GM18511 (cell line): ENCODE results near the gene USP35.

Experiments used
- ATAC-seq: cut with Tn5 transposase; IDR thresholded peaks from one replicate; pipeline ENCODE4 v1.9.1; 2021; ENCODE audit warnings: mild to moderate bottlenecking, moderate library complexity; ENCODE audit not compliant: unreplicated experiment

USP35 gene

DNA sequence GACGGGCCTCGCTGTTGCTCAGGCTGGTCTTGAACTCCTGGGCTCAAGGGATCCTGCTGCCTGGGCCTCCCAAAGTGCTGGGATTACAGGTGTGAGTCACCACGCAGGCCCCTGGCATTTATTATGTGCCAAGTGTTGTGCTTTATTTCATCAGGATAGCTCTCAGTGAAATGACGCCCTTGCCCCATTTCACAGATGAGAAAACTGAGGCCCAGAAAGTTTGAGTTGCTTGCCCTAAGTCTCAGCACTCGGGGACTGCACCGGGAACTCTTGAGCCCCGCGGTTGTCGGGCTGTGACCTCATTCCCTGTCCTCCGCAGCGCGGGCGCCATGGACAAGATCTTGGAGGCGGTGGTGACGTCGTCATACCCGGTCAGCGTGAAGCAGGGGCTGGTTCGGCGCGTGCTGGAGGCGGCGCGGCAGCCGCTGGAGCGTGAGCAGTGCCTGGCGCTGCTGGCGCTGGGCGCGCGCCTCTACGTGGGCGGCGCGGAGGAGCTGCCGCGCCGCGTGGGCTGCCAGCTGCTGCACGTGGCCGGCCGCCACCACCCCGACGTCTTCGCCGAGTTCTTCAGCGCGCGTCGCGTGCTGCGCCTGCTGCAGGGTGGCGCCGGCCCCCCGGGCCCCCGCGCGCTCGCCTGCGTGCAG, 7.3 kb downstream of the USP35 start:
- no peak for ATAC-seq

- ATAC-seq = no peak
Measured at GRCh38 chr11:78196661-78197091, 8.0 kb downstream of the USP35 start.

GRCh38 chr11:78197816-78198215, 9.1 kb downstream of the USP35 start:
- no peak for ATAC-seq

DNA sequence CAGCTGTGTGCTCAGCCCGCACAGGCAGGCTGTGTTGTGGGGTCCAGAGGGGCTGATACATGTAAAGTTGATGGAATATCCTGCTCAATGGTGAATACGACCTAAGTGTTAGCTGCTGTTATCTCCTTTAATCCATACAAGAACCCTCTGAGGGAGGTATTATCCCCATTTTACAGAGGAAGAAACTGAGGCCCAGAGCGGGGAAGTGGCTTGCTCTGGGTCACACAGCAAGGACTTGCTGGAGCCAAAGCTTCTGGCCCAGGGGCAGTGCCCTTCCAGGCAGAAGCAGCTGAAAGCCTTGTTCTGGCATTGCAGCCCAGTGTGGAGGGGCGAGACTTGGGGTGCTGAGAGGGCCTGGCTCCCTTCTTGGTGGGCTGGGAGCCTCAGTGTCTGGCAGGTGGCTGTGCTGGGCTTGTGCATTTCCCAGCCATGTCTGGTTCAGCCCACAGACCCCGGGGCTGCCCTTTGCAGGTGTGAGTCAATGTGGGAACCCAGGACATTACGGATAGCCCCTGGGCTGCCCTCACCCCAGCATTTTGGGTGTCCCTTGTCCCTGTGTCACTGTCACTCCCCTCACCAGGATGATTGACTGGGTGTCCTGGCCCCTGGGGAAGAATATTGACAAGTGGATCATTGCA, 10.4 kb downstream of the USP35 start:
- no peak for ATAC-seq

DNA sequence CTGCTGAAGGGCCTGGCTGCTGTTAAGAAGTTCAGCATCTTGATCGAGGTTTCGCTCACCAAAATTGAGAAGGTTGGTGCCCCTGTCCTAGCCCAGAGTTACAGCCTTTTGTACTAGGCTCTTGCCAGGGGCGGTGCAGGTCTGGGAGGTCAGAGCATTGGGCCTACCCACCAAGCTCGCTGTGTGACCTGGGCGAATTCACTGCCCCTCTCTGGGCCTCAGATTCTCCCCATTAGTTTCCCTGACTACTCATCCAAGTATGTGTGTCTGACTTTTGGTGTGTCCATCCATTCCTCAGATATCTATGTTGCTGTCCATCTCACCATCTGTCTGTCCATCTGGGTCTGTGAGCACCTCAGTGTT, 10.9 kb downstream of the USP35 start:
- no peak for ATAC-seq

DNA sequence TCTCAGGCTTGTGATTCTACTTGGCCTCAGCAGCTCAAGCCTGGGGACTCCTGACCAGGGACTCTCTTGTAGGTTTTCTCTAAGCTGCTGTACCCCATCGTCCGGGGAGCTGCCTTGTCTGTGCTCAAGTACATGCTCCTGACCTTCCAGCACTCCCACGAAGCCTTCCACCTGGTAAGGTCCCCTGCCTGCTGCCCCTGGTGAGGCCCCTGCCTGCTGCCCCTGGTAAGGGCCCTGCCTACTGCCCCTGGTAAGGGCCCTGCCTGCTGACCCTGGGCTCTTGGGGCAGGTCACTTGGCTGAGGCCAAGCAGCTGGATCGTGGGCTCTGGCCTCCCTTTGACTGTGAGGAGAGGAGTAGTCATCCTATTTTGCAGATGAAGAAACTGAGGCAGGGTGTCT, 11.3 kb downstream of the USP35 start:
- ATAC-seq = no peak

GRCh38 chr11:78200553-78200952, 11.8 kb downstream of the USP35 start:
- ATAC-seq = no peak

GRCh38 chr11:78201096-78201818, 12.5 kb downstream of the USP35 start:
- ATAC-seq = no peak

DNA sequence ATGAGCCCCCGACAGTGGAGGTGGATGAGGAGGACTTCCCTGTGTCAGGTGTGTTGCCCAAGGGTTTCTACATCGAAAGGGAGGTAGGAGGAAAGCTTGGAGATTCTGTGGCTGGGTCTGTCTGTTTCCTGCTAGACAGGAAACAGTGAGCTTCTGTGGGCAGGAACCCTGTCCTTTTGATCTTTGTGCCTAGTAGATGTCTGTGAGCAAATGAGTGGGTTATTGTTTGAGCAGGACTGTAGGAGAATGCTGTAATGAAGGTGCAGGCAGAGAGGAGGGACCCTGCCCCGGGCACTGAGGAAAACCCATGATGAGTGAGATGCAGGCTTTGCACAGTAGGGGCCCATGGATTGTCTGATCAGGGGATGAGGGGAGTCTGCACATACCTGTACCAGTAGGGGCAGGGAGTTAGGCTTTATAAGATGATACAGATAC, 14.0 kb downstream of the USP35 start:
- ATAC-seq = no peak

DNA sequence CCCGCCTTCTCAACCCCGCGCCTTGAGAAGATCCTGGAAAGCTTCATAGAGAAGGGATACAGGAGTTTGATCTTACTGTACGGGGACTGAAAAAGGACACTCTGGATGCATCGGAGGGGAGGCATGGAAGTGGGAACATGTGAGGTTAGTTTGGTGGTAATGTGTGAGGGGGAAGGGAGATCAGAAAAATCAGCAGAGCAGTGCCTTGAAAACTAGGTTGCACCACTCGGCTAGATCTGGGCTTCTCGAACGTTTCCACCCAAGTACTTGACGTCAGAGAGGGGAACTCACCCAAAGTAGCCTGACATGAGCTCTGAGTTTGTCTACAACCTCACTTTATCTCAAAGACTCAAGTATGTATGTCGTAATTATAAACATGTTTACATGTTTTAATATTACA, 14.5 kb downstream of the USP35 start:
- no peak for ATAC-seq

- ATAC-seq = no peak
Measured at GRCh38 chr11:78205256-78205655, 16.5 kb downstream of the USP35 start.

GRCh38 chr11:78205691-78206090, 17.0 kb downstream of the USP35 start:
- no peak for ATAC-seq

DNA sequence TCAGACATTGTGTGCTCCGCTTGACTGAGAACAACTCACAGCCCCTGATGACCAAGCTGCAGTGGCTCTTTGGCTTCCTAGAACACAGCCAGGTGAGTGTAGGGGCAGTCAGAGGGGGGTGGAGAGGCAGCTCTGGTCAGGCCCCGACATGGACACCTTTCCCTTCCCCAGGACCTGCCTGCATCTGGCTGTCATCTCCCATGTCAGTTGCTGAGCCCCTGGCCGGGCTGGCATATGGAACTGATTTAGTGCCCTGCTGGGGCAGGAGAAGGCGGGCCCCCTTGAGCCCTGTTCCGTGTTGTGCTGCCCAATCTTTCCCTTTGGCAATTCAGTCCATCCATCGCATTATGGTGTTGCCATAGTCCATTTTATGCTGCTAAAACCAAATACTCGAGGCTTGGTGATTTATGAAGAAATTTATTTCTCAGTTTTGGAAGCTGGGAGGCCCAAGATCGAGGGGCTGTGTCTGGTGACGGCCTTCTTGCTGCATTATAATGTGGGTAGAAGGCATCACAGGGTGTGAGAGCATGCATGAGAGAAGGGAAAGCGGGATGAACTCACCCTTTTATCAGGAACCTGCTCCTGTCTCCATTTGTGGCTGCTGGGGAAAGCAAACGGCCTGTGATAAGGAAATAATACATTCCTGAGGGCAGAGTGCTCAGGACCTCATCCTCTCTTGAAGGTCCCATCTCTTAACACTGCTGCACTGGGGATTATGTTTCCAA, 19.0 kb downstream of the USP35 start:
- no peak for ATAC-seq

GRCh38 chr11:78208257-78209165, 19.8 kb downstream of the USP35 start:
- ATAC-seq = no peak

- ATAC-seq = no peak
Measured at GRCh38 chr11:78209478-78209877, 20.8 kb downstream of the USP35 start.

DNA sequence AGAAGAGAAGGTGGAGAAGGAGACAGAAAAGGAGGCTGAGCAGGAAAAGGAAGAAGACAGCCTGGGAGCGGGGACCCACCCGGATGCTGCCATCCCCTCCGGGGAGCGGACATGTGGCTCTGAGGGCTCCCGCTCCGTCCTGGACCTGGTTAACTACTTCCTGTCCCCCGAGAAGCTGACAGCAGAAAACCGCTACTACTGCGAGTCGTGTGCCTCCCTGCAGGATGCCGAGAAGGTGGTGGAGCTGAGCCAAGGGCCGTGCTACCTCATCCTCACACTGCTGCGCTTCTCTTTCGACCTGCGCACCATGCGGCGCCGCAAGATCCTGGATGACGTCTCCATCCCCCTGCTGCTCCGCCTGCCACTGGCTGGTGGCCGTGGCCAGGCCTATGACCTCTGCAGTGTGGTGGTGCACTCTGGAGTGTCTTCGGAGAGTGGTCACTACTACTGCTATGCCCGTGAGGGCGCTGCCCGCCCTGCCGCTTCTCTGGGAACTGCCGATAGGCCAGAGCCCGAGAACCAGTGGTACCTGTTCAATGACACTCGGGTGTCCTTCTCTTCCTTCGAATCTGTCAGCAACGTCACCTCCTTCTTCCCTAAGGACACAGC, 21.4 kb downstream of the USP35 start:
- no peak for ATAC-seq

GRCh38 chr11:78211565-78211964, 22.8 kb downstream of the USP35 start:
- ATAC-seq = no peak

- no peak for ATAC-seq
Measured at GRCh38 chr11:78212586-78213371, 24.1 kb downstream of the USP35 start.
